GM18508 (cell line): ENCODE data around the gene TAOK1.
"Not testable (repeated sequence)": the region's sequence is repeated elsewhere in the genome, so short reads cannot be mapped to it uniquely, and the experiment has no call there.

ENCODE experiments used
- ATAC-seq: cut with Tn5 transposase; IDR thresholded peaks from one replicate; pipeline ENCODE4 v1.9.1; 2021; ENCODE audit warnings: moderate number of reproducible peaks; ENCODE audit not compliant: insufficient read depth, unreplicated experiment

Gene TAOK1

DNA sequence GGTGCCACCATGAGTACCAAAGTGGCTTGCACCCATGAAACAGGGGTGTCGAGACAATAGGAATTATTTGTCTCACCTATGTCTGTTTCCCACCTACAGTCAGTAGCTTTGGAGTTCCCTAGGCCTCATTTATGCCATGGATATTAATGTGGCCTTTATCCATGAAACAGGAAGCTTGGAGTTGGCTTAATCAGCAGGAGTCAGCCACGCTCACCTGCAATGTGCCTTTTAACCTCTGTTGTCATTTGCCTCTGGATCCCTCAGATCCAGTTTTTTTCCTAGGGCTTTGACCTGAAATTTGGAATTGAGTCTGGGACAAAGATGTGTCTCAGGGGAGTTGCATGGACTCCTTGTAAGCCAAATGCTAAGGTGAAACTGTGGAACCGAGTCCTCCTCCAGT lies 44.4 kb downstream of the TAOK1 start:
- no peak for ATAC-seq

DNA sequence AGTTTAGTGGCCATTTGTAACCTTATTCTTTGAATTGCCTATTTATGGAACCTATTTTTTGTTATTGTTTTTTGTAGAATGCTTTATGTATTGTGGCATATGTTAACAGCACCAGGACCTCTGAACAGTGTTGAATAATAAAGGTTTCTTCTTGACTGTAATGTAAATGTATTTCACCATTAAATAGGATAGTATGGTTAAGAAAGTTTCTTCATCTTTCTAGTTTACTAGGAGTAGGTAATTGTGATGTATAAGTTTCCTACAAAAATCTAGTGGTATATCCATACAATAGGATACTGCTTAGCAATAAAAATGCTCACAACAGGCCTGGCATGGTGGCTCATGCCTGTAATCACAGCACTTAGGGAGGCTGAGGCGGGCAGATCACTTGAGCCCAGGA lies 52.3 kb downstream of the TAOK1 start:
- ATAC-seq = no peak

DNA sequence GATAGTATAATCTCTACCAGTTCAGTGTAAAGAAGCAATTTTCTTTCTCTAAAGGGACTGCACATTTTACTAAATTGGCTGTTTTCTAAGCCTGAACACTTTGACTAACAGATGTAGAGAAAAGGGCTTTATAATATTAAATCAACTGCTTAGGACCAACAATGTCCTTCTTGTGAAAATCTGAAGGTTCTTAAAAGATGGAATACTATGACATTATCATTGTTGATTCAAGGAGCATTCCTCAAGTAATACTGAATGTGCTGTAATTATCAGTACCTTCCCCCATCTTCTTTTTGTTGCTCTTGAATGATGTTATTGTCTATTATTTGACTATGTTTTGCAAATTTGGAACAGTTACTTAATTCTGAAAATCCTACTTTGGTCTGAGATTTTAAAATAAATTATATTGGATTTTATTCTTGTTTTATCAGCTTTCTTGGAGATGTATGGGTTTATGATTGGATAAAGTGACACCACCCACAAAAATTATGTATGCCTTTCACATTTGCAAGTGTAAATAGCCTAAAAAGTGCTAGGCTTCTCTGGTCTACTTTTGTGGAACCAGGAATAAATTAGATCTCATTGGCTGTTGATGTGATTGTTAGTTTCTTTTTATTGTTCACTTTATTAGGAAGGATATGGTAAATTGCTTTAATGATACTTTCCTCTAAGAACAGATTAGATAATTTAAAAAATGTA lies 53.0 kb downstream of the TAOK1 start:
- ATAC-seq = no peak

DNA sequence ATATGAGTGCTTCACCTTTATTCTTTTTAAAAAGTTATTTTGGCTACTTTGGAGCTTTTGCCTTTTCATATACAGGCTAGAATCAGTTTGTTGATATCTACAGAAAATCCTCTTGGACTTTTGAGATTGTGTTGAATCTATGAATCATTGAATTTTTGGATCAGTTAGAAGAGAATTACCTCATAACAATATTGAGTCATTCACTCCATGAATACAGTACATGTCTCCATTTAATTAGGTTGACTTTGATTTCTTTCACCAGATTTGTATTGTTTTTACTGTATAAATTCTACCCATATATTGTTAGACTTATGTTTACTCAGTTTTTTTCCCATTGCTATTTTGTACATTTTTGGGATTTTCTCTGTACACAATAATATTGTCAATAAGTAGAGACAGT lies 54.4 kb downstream of the TAOK1 start:
- ATAC-seq = no peak

DNA sequence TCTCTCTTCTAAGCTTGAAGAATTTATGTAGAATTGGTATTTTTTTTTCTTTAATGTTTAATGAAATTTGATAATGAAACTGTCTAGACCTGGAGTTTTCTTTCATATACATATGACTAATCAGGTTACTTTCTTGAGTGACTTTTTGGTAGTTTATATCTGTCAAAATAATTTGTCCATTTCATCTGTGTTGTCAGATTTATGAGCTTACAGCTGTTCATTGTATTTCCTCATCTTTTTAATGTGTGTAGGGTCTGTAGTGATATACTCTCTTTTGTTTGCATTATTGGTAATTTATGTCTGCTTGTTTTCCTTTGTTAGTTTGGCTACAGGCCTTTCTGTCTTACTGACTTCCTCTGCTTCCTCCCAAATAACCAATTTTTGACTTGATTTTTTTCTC lies 55.7 kb downstream of the TAOK1 start:
- ATAC-seq = no peak

DNA sequence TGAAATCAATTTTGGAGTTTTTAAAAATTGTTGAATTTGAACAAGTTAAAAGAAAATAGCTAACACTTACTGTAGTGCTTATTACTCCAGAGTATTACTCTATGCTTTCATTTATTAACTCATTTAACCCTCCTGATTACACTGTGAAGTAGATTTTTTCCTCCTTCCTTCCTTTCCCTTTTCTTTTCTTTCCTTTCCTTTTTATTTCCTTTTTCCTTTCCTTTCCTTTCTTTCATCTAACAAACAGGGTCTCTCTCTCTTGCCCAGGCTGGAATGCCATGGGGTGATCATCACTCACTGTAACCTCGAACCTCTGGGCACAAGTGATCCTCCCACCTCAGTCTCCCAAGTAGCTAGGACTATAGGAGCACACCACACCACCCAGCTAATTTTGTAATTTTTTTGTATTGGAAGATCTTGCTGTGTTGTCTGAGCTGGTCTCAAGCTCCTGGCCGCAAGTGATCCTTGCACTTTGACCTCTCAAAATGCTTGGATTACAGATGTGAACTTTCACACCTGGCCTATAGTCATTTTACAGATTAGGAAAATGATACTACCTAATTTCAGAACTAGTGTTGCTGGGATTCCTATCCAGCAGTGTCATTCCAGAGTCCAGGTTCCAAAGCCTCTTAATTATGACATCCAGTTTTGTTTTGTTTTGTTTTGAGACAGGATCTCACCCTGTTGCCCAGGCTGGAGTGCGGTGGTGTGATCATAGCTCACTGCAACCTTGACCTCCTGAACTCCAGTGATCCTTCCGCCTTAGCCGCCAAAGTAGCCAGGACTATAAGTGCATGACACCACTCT lies 59.9 kb downstream of the TAOK1 start:
- ATAC-seq = no peak

DNA sequence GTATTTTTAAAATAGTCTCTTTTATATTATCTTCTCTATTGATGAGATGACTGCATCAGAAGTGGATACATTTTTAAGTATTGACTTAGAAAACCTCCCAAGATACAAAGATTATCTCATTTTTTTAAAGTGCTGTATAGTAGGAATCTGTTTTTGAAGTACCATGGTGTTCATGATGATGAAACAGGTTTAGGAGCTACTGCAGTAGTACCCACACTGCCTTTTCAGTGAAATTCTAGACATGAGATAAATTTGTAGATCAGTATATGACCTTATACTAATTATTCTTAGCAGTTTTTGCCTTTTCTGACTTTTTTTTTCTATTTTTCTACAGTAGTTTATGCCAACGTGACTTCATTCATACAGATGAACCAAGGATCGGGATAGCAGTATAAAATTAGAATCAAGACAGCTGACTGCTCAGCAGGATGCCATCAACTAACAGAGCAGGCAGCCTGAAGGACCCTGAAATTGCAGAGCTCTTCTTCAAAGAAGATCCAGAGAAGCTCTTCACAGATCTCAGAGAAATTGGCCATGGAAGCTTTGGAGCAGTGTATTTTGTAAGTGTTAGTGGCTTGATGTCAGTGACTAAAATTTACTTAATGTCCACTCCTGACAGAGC lies 61.1 kb downstream of the TAOK1 start:
- ATAC-seq = no peak

DNA sequence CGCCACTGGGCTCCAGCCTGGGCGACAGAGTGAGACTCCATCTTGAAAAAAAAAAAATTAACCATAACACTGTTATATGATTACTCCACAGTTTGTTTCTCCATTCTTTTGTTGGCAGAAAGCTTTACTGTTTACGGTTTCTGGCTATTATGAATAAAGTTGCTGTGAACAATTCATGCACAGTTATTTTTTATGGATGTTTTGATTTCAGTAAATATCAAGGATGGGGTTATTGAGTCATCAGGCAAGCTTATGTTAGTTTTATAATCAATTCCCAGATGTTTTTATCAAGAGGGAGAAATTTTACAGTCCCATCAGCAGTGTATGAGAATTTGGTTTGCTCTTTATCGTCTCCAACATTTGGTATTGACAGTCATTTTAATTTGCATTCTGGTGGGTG lies 67.9 kb downstream of the TAOK1 start:
- ATAC-seq = no peak

DNA sequence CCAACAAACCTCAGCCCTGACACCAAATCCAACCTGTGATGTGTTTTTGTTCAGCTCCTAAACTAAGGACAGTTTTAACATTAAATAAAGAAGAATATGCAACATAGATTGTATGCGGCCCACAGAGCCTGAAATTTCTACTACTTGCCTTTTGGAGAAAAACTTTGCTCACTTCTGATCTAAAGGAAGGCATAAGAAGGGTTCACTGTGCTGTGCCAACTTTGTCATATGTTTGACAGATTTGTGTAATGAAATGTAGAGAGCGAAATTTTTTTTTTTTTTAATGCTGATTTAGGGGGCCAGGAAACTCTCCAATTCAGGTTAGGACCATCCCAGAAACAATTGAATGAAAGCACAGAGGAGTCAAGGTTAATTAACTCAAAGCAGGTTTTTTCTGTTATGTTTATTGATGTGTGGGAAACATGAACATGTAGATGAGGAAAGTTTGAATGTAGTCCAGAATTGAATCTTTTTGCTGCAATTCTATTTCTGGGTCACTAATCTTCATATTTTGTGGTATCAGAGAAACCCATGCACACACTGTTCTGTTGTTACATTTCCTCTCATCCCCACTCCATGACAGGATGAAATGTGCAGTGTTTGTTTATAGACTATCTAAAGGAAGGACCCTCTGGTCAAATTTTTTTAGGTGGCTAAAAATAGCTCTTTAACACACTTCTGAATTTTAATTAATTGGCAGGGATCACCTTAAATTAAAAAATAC lies 71.5 kb downstream of the TAOK1 start:
- no peak for ATAC-seq

DNA sequence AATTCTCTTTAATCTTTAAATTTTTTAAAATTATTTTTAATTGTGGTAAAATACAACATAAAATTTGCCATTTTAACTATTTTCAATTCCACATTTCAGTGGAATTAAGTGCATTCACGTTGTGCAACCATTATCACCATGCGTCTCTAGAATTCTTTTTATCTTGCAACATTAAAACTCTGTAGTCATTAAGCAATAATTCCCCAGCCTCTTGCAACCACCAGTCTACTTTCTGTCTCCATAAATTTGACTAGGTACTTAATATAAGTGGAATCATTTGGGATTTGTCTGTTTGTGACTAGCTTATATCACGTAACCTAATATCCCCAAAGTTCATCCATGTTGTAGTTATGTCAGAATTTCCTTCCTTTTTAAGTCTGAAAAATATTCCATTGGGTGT lies 79.1 kb downstream of the TAOK1 start:
- no peak for ATAC-seq

DNA sequence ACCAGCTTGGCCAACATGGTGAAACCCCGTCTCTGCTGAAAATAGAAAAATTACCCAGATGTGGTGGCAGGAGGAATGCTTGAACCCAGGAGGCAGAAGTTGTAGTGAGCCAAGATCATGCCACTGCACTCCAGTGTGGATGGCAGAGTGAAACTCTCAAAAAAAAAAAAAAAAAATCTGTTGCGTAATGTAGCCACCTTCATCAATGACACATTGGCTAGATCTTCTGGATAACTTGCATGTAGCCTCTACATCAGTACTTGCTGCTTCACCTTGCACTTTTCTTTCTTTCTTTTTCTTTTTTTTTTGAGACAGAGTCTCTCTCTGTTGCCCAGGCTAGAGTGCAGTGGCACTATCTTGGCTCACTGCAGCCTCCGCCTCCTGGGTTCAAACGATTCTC lies 83.3 kb downstream of the TAOK1 start:
- not testable (repeated sequence) for ATAC-seq

DNA sequence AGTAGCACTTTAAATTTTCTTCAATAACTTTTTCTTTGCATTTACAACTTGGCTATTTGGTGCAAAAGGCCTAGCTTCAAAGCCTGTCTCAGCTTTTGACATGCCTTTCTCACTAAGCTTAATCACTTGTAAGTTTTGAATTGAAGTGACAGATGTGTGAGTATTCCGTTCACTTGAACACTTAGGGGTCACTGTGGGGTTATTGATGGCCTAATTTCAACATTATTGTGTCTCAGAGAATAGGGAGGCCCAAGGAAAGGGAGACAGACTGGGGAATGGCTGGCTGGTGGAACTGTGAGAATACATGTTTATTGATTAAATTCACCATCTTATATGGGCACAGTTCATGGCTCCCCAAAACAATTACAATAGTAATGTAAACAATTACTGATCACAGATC lies 84.1 kb downstream of the TAOK1 start:
- no peak for ATAC-seq

DNA sequence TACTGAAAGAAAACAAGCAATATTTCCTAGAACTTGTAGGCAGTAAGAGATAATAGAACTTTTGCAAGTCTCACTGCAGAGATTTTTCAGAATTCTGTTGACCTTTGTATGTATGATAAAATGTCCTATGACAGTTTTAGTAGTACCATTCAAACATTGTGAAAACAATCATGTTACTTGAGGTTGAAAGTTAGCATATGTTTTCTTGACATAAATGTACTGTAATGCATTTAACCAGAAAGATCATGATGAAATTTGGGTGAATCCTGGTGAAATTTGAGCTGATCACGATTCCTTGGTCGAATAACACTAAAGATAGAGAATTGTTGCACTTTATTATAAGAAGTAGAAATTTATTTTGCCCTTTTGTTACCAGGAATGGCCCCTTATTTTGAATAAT lies 85.7 kb downstream of the TAOK1 start:
- ATAC-seq = no peak

DNA sequence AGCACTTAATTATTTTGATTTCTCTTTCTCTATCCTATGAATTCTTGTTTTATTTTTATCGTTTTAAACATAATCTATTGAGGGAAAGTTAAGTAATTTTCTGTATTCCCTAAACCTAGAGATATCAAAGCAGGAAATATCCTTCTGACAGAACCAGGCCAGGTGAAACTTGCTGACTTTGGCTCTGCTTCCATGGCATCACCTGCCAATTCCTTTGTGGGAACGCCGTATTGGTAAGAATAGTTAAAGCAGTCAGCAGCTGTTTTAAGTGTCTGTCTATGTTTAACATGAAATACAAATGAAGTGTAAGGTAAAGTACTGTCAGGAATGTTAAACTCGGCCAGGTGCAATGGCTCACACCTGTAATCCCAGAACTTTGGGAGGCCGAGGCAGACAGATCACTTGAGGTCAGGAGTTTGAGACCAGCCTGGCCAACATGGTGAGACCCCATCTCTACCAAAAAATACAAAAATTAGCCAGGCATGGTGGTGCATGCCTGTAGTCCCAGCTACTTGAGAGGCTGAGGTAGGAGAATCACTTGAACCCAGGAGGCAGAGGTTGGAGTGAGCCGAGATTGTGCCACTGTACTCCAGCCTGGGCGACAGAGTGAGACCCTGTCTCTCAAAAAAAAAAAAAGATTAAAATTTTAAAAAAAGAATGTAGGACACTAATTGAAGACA lies 90.2 kb downstream of the TAOK1 start:
- not testable (repeated sequence) for ATAC-seq

DNA sequence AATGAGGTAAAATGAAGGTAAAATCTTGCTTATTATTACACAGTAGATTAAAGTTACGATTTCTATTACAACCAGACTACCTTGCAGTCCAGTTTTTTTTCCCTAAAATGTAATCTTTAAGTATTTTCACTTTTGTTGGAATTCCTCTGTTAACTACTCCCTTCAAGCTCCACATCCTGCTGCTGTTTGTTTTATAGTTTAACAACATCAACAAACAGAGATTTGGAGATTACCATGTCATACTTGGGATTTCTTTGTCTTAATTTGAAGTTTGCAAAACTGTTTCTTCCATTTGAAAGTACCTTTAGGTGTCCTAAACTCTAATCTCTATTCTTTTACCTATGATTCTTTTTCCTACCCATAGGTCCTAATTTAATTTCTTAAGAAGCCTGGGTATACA lies 93.3 kb downstream of the TAOK1 start:
- no peak for ATAC-seq

DNA sequence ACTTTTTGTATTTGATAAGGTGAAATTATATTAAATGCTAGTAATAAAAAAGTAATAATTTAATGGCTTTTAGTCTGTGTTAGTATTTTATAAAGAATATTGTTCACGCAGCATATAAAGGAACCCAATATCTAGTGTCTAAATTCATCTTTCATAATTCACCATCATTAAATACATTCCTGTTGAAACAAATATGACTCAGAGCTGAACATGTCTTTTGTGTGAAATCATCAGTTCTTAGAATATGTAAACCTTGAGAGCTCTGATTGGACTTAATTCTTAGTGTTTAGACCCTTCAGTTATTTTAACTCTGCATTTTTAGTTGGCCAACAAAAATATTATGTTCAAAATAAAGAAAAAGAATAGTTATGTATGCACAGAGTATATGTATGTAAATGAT lies 104.8 kb downstream of the TAOK1 start:
- no peak for ATAC-seq

DNA sequence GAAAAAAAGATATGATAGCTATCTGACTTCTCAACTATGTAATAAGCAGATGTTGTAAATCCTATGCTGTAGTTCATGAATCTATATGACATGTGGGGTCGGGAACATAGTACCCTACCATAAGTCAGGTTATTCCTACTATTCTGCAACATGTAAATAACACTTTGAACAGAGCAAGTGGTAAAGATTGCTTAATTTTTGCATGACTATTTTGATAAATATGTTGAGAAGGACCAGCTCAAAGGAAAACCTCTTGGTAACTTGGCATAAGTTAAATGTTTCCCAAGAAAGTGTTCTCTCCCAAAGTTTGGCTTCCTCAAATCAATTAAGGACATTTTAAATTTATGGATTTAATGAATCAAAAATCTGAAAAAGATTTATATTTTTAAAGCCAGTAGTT lies 114.5 kb downstream of the TAOK1 start:
- ATAC-seq = no peak

DNA sequence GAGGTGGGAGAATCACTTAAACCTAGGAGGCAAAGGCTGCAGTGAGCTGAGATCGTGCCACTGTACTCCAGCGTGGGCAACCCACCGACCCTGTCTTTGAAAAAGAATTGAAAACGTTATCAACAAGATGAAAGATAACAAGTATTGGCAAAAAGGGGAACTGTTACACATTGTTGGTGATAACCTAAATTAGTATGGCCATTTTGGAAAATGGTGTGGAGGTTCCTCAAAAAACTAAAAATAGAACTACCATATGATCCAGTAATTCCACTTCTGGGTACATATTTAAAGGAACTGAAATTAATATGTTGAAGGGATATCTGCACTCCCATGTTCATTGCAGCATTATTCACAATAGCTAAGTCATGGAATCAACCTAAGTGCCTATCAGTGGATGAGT lies 115.7 kb downstream of the TAOK1 start:
- no peak for ATAC-seq

DNA sequence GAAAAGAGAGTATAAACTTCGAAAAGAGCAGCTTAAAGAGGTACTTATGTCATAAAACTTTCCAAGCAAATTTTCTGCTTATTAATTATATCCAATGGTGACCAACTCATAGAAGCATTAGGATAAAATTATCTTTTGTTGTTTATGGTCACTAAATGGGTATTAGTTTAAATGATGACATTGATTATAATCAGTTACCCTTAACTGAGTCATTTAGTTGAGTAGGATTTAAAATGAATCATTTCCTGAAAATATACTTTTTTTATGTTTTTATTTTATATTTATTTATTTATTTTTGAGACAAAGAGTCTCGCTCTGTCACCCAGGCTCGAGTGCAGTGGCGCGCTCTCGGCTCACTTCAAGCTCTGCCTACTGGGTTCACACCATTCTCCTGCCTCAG lies 120.8 kb downstream of the TAOK1 start:
- no peak for ATAC-seq

DNA sequence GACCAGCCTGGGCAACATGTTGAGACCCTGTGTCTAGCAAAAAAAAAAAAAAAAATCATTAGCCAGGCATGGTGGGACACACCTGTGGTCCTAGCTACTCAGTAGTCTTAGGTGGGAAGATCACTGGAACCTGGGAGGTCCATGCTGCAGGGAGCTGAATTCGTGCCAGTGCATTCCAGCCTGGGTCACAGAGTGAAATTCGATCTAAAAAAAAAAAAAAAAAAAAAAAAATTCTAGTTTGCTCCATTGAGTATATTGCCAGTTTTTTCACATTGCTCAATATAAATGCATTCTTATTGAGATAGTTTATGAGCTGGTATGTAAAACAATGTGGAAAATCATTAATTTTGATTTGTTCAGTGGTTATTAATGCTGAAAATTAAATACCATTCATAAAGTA lies 124.6 kb downstream of the TAOK1 start:
- no peak for ATAC-seq
